Stimulated activated CD8-positive, alpha-beta memory T cell treated with anti-CD3 and anti-CD28 coated beads, Interleukin-2, amount 100 ng/mL, for 48 hours (primary cell): ENCODE results near the gene HTR3D.
"Not testable (repeated sequence)": the region's sequence is repeated elsewhere in the genome, so short reads cannot be mapped to it uniquely, and the experiment has no call there.

Experiments
- DNase-seq, 2 donors: peaks; one replicate each; pipeline ENCODE4 v3.0.0-alpha.2; 2020; ENCODE audit warnings: low read depth in 2 of 2

The HTR3D gene

DNA sequence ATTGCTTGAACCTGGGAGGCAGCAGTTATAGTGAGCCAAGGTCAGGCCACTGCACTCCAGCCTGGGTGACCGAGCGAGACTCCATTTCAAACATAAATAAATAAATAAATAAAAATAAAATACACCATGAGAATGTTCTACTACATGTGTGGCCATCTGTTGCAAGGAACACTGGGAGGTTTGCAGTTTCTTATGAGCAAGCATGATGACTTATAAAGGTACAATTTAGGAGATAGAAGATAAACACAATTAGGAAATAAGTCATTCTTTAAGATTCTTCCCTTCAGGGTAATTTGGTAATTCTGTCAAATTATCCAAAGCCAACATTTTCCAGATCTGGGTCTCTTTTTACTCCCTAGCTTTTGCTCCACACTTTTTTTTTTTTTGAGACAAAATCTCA, 34.7 kb downstream of the HTR3D start:
- no peak for DNase-seq

DNA sequence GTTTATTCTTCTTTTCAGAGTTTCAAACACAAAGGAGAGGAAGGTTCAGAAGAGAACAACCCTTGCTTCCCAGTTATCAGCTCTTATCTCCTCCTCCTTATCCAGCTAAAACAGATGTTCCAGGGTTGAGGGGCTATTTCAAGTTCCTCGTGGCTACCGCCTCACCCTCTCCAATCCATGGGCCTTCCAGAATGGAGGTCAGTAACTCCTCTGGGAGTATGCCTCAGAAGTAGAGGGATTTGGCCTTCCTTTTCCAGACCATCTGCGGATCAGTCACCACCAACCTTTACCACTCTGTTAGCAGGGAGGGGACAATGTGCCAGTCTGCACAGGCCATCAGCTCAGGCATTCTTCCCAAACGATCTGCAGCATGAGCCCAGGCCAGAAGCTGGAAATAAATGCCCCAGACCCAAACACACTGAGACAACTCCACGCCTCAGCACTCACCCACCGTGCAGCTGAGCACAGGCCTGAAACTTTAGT, 36.1 kb downstream of the HTR3D start:
- DNase-seq: no peak

DNA sequence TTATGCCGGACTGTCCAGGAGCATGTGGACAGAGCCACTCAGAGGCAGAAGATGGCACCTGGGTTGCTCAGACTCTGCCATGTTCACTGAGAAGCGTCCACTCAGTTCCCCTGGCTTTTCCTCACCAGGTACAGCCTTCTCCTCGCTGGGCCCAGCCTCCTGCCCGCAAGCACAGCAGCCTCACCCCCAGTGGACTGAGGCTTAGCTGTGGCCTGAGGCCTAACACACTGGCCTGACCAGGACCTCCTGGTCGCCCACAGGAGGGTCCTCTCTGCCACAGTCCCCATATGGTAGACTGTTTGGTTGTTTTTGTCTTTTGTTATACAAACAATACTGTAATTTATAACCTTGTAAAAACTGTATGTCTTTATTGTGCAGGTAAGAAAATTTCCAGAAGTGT, 36.8 kb downstream of the HTR3D start:
- DNase-seq: no peak

DNA sequence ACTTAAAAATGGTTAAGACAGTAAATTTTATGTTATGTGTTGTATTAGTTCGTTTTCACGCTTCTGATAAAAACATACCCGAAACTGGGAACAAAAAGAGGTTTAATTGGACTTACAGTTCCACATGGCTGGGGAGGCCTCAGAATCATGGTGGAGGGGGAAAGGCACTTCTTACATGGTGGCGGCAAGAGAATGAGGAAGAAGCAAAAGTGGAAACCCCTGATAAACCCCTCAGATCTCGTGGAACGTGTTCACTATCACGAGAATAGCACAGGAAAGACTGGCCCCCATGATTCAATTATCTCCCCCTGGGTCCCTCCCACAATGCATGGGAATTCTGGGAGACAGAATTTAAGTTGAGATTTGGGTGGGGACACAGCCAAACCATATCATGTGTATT, 39.6 kb downstream of the HTR3D start:
- not testable (repeated sequence) for DNase-seq

DNA sequence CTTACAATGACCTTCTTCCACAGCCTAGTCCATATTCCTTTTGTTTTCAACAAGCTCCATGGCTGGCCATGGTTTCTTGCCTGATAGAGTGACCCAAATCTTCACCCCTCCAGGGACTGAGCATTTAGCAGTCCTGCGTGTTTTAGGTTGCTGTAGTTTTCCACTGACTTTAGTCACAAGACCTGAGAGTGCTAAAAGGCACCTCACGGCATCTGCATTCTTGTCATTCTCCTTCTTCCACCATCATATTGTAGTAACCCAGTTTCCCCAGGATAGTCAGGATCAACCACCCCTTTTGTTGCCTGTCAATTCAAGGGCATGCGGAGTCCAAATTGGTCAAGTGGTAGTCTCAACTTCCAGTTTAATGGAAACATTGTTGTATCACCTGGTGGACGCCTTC, 42.1 kb downstream of the HTR3D start:
- DNase-seq: no peak

DNA sequence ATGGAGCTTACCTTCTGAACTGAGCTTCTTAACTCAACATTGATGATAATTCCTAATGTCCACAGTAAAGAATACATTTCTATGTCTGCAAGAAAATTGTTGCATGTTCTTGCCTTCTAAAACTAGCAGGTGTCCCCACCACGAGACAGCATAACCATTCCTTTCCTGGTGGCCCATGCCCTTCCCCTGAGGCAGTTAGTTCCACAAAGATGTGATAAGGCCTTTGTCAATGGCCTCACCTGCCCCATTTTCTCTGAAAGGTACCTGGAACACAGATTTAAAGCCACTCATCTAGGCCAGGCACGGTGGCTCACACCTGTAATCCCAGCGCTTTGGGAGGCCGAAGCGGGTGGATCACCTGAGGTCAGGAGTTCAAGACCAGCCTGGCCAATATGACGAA, 44.4 kb downstream of the HTR3D start:
- no peak for DNase-seq

DNA sequence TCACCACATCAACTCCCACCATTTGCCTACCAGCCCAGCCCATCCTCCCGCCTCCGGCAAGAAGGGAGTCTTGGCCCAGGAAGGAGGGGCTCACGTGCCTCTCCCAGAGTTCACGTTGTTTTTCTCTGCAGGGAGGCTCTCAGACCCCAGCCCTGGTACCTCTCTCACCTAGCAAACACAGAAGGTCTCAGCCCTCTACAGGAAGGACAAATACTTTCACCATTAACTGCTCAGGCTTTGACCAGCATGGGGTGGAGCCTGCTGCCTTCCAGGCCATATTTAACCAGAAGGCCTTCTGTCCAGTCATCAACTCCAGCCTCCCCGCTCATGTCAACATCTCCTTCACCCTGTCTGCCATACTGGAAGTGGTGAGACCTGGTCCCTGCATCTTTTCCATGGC, 46.3 kb downstream of the HTR3D start:
- DNase-seq: no peak

DNA sequence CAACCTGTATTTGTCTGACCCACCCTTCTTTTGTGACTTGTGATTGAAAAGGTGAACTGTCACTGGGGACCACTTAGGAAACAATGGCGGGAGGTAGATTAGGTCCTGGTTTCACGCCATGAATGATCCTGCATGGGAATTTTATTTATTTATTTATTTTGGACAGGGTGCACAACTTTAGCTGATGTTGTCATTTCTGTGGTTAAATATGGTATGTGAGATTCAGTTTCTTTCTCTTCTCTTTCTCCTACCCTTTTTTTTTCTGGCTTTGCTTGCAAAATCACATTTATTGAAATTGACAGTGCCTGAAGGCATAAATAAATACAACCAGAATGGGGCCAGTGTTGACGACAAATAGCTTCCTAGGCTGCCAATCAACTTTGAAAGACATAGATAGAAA, 47.3 kb downstream of the HTR3D start:
- DNase-seq: no peak

DNA sequence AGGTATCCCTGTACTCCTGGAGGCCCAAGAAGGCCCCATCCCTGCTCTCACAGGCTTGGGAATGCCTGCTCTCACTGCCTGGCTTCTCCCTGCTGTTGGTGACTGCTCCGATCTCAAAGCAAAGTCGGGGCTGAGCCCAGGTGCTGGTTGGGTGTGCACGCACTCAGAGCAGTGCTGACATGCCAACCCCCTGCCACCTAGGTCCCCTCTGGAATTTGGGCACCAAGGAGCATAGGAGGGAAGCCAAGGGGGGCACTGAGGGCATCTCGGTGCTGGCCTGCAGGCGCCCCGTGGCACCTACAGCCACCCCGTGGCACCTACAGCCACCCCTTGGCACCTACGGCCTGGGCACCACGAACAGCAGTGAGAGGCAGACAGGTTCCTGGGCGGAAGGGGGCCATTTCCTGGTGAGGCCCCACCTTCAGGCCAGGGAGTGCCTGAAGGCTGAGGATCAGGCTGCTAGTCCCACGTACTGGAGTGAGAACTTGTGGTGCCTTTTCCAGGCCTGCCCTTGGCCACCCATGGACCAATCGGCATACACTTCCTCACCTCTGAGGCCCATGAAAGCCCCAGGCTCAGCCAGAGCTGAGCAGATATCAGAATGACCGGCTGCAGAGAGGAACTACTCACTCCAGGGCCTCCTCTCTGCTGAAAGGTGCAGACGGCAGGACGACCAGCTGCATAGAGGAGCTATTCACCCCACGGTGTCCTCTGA, 49.7 kb downstream of the HTR3D start:
- no peak for DNase-seq

DNA sequence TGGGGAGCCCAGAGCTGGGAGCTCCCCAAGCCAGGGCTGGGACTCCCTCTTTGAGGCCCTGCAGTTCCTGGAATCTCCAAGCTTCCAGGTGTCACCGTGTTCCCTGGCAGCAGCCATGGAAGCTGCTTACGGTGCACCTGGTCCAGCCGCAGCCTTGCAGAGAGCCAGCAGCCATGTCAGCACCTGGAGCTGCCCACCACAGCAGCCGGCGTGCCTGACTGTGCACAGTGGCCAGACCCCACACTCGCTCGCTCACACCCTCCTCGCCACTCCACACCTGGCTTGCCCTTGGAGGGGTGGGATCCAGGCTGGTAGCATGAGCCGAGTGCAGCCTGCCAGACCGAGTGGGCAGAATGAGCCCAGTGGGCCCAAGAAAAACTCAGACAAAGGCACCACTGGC, 50.5 kb downstream of the HTR3D start:
- no peak for DNase-seq

DNA sequence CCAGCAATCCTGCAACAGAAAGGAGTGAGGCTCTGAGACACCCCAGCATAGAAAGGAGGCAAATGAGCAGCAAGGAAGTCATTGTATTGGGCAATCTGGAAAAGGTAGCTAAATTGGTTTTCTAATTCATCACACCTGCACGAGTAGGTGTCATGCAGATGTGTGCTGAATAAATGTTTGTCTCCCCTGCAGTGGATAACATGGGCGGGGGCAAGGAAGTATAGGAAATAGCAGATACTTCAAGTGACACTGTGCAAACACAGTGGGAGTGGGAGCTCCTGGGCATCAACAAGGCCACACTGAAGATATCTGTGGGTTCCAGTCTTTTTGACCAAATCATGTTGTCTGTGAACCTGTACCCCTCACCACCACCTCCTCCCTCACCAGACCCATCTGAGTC, 50.9 kb downstream of the HTR3D start:
- no peak for DNase-seq

DNA sequence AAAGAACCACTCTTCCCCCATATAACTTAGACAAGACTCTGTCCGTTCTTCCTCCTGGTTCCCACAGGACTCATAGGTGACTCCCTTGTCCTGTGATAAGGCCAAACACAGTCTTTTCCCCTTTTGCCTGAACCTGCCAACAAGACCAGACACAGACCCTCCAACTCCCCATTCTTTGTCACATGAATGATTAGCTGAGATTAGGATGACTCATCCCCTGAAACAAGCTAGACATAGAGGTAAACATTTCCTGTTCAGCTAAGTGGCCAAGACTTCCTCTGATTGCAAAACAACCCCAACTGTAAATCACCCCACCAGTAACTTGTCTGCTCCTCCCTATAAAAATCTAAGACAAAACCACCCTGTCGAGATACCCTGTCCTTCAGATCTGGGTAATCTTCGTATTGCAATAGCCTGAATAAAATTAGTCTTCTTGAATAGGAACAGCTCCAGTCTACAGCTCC, 53.9 kb downstream of the HTR3D start:
- DNase-seq: no peak
